ENCODE data around the gene MAN1B1. TPM values are rescaled to one million over a fixed set of nuclear protein-coding genes. Genes with fewer than 3 reads are reported as not detected.

Gene MAN1B1
- total and polyA plus RNA-seq, 2 of the 4 experiments (the other 2 are of a cell fraction), result 28.7 to 55.1 TPM

GRCh38 chr9:137123468-137123837, 36.7 kb downstream of the MAN1B1 start:
- H4K20me1 ChIP-seq (ENCODE audit: insufficient read depth, low read length), result peaks cover 7% of the 10 kb centered on the region; the same call in 1 of the 2 replicates
- no peak overlapping the region for H3K4me3 ChIP-seq (ENCODE audit: insufficient read depth, low read depth, low read length)
- no peak overlapping the region for H2AK9ac ChIP-seq (replicated peaks; ENCODE audit: low read depth, low read length, poor library complexity)
- no peak overlapping the region for H2BK120ac ChIP-seq (ENCODE audit: low read depth, low read length)
- dilution Hi-C loops (cut with HindIII; ENCODE audit: low sequenced_read_pairs, unreplicated experiment), result no loop called here
- in situ Hi-C loops (cut with MboI; ENCODE audit: low sequenced_read_pairs), result loop anchor here (5.0 kb wide), 1 partner anchor 104 kb away; the partner anchor contains the start of genes CYSRT1 and RNF224
- no peak overlapping the region for H2BK15ac ChIP-seq (ENCODE audit: low read depth, low read length)
- WGBS, 2 experiments (ENCODE audit: extremely low coverage in 2 of 2, insufficient read length in 1 of 2), result no CpG with 5 or more reads among the region's 5 CpGs
- ATAC-seq (ENCODE audit: low read depth), result no peak
- ChIA-PET CTCF (no interaction called here), POLR2A (ENCODE audit: unreplicated experiment) (interaction anchor here (0.6 kb wide), 1 partner anchor 9 kb away, joined by 3 read pairs; no protein-coding TSS in a partner anchor)
- no peak overlapping the region for H3K14ac ChIP-seq (replicated peaks; ENCODE audit: low read depth, low read length)
- no peak overlapping the region for H3K9ac ChIP-seq (ENCODE audit: low read depth, low read length)
- peaks cover 11% of the 10 kb centered on the region for H3K9me1 ChIP-seq (ENCODE audit: insufficient read depth, low read length)
- H4K8ac ChIP-seq (ENCODE audit: low read depth in 2 of 2, low read length in 2 of 2), result no peak overlapping the region
- no peak overlapping the region for H3K4me2 ChIP-seq (ENCODE audit: low read depth, low read length)
- H3K56ac ChIP-seq (ENCODE audit: extremely low read depth, insufficient read depth, low read length), result no peak overlapping the region
- no peak overlapping the region for H3K4ac ChIP-seq (ENCODE audit: low read depth, low read length)
- no peak overlapping the region for H4K91ac ChIP-seq (ENCODE audit: insufficient read depth, low read depth, low read length)
- peaks cover 9% of the 10 kb centered on the region; the same call in 1 of the 2 replicates for H3K4me1 ChIP-seq (ENCODE audit: control insufficient read depth, insufficient read depth, low read length)
- intact Hi-C loops (cut with micrococcal nuclease), result no loop called here
- DNase-seq, result no peak
- H3K9me3 ChIP-seq (ENCODE audit: control insufficient read depth, insufficient read depth, low read length), result no peaks in the 10 kb centered on the region
- no peaks in the 10 kb centered on the region for H3K27me3 ChIP-seq (ENCODE audit: control insufficient read depth, insufficient read depth, low read length)
- no peak overlapping the region for H3K23ac ChIP-seq (ENCODE audit: low read depth, low read length)
- H3K27ac ChIP-seq (ENCODE audit: insufficient read depth, low read length), result no peak overlapping the region
- TF ChIP-seq CHD1 (IDR thresholded peaks at IDR 0.05; ENCODE audit: low read depth, low read length) (no peak), SMC3 (IDR thresholded peaks at IDR 0.05; ENCODE audit: low read depth, low read length) (no peak), MXI1 (IDR thresholded peaks at IDR 0.05; ENCODE audit: borderline replicate concordance, low read depth, low read length) (no peak), FOS (IDR thresholded peaks at IDR 0.05; ENCODE audit: low read depth, low read length) (no peak), ELK1 (IDR thresholded peaks at IDR 0.05; ENCODE audit: borderline replicate concordance, low read depth, low read length) (no peak), CEBPB (IDR thresholded peaks at IDR 0.05; ENCODE audit: low read depth, low read length) (no peak), RCOR1 (IDR thresholded peaks at IDR 0.05; ENCODE audit: insufficient replicate concordance, low read length) (no peak), MAZ (IDR thresholded peaks at IDR 0.05; ENCODE audit: borderline replicate concordance, low read depth, low read length) (no peak), RFX5 (IDR thresholded peaks at IDR 0.05; ENCODE audit: low read depth, low read length) (no peak), BHLHE40 (IDR thresholded peaks at IDR 0.05; ENCODE audit: low read depth, low read length) (no peak), RAD21 (IDR thresholded peaks at IDR 0.05; ENCODE audit: low read length) (no peak), USF2 (IDR thresholded peaks at IDR 0.05; ENCODE audit: low read depth, low read length) (no peak), CTCF (conservative IDR thresholded peaks at IDR 0.05; ENCODE audit: low read depth, low read length) (no peak), POLR2A (IDR thresholded peaks at IDR 0.05; ENCODE audit: low read depth, low read length) (no peak), NFE2L2 (IDR thresholded peaks at IDR 0.05; ENCODE audit: low read depth, low read length) (no peak), MAFK (IDR thresholded peaks at IDR 0.05; ENCODE audit: low read depth, low read length) (no peak)
- no peak overlapping the region for H4K5ac ChIP-seq (ENCODE audit: low read depth, low read length)
- BruUV-seq (replicated peaks), result no TSS peak
- H2BK5ac ChIP-seq (ENCODE audit: low read depth, low read length, poor library complexity, severe bottlenecking), result no peak overlapping the region
- no peak overlapping the region for H3K18ac ChIP-seq (ENCODE audit: low read depth, low read length)
- peaks cover 9 to 29% of the 10 kb centered on the region in 2 experiments for H3K79me1 ChIP-seq (ENCODE audit: low read depth in 1 of 2, low read length in 2 of 2)
- no peaks in the 10 kb centered on the region for H3K36me3 ChIP-seq (ENCODE audit: control insufficient read depth, insufficient read depth, low read length)
- H2AFZ ChIP-seq (replicated peaks; ENCODE audit: low read length, poor library complexity), result no peak overlapping the region
- H2BK20ac ChIP-seq (ENCODE audit: low read depth, low read length), result no peak overlapping the region
- H2AK5ac ChIP-seq (ENCODE audit: low read depth, low read length), result no peak overlapping the region
